ENCODE results near the gene ANKRD33B. TPM values are rescaled to one million over a fixed set of nuclear protein-coding genes. Genes with fewer than 3 reads are reported as not detected.
A peak's percentile ranks its signal among the peaks of the same experiment; 100 is the strongest.

Gene ANKRD33B
- total RNA-seq, 2 experiments from 2014 or later, result 6.8 to 13.8 TPM

DNA sequence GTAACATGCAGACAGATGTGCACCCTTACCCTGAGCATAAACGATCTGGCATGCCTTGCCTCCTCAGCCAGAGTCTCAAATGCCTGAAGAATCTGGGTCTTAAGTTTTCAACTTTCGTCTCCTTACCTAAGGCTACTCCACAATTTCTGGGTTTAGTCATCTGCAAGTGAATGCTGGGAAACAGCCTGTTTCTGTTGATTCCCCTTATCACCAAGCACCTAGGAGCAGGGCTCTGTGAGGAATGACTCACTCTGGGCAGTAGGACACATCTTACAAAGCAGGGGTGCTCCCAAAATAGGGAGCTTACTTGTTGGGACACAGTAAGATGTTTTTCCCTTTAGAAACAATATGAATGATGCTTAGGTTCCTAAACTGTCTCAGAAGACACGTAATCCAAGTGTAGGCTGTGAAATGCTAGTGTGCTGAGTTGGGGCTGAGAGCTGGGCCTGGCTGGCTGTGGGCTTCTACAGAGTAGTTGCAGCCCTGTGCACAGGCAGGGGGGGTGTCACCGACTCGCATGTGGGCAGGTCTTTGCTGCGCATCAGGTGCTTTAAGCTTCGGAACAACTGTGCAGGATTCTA, 139.1 kb downstream of the ANKRD33B start:
- Mint-ChIP-seq H3K27me3 (no peaks in the 10 kb centered on the region), H3K36me3 (no peaks in the 10 kb centered on the region), H3K4me3 (no peak overlapping the region), H3K4me1 (peaks cover 31% of the 10 kb centered on the region), H3K9me3 (ENCODE audit: low read depth) (no peaks in the 10 kb centered on the region), H3K27ac (no peak overlapping the region)
- CTCF ChIA-PET, result interaction anchor here (1.0 to 2.4 kb wide), 6 partner anchors 12 to 258 kb away, joined by 3 to 8 read pairs (median 5); no protein-coding TSS in a partner anchor
- DNase-seq (no peak), ATAC-seq (no peak)

- Mint-ChIP-seq H3K36me3 (no peaks in the 10 kb centered on the region), H3K4me1 (peaks cover 31% of the 10 kb centered on the region), H3K27ac (no peak overlapping the region), H3K4me3 (no peak overlapping the region), H3K27me3 (no peaks in the 10 kb centered on the region), H3K9me3 (ENCODE audit: low read depth) (no peaks in the 10 kb centered on the region)
- CTCF ChIA-PET, result interaction anchor here (1.0 to 2.4 kb wide), 4 partner anchors 13 to 258 kb away, joined by 3 to 8 read pairs (median 6); no protein-coding TSS in a partner anchor
- ATAC-seq (no peak), DNase-seq (no peak)
Observed at GRCh38 chr5:10703676-10704075, 139.8 kb downstream of the ANKRD33B start.

- Mint-ChIP-seq H3K27ac (peak overlapping the region; percentile 54), H3K4me3 (no peak overlapping the region), H3K27me3 (no peaks in the 10 kb centered on the region), H3K36me3 (no peaks in the 10 kb centered on the region), H3K9me3 (ENCODE audit: low read depth) (no peaks in the 10 kb centered on the region), H3K4me1 (peaks cover 28% of the 10 kb centered on the region)
- DNase-seq (peak; percentile 55), ATAC-seq (peak; percentile 72)
- CTCF ChIA-PET, result no interaction called here
Observed at GRCh38 chr5:10704949-10705621, 141.2 kb downstream of the ANKRD33B start.

DNA sequence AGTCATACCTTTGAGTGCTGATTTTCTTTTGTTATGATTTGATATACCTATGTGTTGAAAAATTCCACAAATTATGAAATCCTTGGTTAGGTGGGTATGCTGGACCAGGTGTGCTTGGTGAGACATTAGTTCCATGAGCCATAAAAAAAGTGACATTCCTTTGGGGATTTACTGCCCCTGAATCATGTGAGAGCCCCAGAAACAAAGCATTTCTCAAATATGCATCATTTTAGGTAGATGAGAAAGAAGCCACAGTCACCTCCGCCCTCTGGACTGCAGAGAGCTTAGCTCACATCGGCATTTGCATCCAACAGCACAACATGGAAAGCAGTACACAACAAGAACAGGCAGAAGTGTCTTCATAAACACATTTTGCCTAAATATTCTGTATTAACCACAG, 141.9 kb downstream of the ANKRD33B start:
- no peak for ATAC-seq
- peaks cover 27% of the 10 kb centered on the region for H3K4me1 Mint-ChIP-seq
- DNase-seq, result no peak
- CTCF ChIA-PET, result no interaction called here
- peak overlapping the region; percentile 54 for H3K27ac Mint-ChIP-seq
- peaks cover under 1% of the 10 kb centered on the region for H3K36me3 Mint-ChIP-seq
- no peaks in the 10 kb centered on the region for H3K27me3 Mint-ChIP-seq
- H3K4me3 Mint-ChIP-seq, result no peak overlapping the region
- H3K9me3 Mint-ChIP-seq (ENCODE audit: low read depth), result no peaks in the 10 kb centered on the region

GRCh38 chr5:10706326-10706725, 142.5 kb downstream of the ANKRD33B start:
- DNase-seq (no peak), ATAC-seq (no peak)
- Mint-ChIP-seq H3K36me3 (peaks cover 3% of the 10 kb centered on the region), H3K4me3 (no peak overlapping the region), H3K9me3 (ENCODE audit: low read depth) (no peaks in the 10 kb centered on the region), H3K27ac (no peak overlapping the region), H3K27me3 (no peaks in the 10 kb centered on the region), H3K4me1 (peaks cover 29% of the 10 kb centered on the region)
- CTCF ChIA-PET, result no interaction called here

Other genes starting within 250 kb of the ANKRD33B start
- gene MARCHF6, start 210.4 kb upstream of the ANKRD33B start, total RNA-seq, result 10 to 100 TPM; 88.5 to 89.9 TPM
- 1 to 10 TPM; 1.1 to 2.4 TPM for gene ROPN1L, start 122.2 kb upstream of the ANKRD33B start, total RNA-seq
- gene DAP, start 197.2 kb downstream of the ANKRD33B start, total RNA-seq, result 10 to 100 TPM; 44.5 to 52.2 TPM

All from activated CD8-positive, alpha-beta memory T cell treated with anti-CD3 and anti-CD28 coated beads, Interleukin-2, amount 10 ng/mL, durations not matched to agents 7 days and 5 days (primary cell).